ENCODE measurements around the gene CYP2A6. TPM values are rescaled to one million over a fixed set of nuclear protein-coding genes. Genes with fewer than 3 reads are reported as not detected.

Gene CYP2A6
- total RNA-seq, 1 donor from 2014 or later = not detected

- Mint-ChIP-seq H3K9me3 (no peaks in the 10 kb centered on the region), H3K27me3 (no peaks in the 10 kb centered on the region), H3K4me1 (peaks cover 67% of the 10 kb centered on the region), H3K27ac (peak within 1 kb of the TSS; percentile 99), H3K36me3 (ENCODE audit: low read depth) (peaks cover 63% of the 10 kb centered on the region), H3K4me3 (peak within 1 kb of the TSS; percentile 95)
- TF ChIP-seq, protein P1, sequence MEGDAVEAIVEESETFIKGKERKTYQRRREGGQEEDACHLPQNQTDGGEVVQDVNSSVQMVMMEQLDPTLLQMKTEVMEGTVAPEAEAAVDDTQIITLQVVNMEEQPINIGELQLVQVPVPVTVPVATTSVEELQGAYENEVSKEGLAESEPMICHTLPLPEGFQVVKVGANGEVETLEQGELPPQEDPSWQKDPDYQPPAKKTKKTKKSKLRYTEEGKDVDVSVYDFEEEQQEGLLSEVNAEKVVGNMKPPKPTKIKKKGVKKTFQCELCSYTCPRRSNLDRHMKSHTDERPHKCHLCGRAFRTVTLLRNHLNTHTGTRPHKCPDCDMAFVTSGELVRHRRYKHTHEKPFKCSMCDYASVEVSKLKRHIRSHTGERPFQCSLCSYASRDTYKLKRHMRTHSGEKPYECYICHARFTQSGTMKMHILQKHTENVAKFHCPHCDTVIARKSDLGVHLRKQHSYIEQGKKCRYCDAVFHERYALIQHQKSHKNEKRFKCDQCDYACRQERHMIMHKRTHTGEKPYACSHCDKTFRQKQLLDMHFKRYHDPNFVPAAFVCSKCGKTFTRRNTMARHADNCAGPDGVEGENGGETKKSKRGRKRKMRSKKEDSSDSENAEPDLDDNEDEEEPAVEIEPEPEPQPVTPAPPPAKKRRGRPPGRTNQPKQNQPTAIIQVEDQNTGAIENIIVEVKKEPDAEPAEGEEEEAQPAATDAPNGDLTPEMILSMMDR (IDR thresholded peaks at IDR 0.05) = no peak
- intact Hi-C loops (cut with micrococcal nuclease) = loop anchor here (1.0 to 5.0 kb wide), 8 partner anchors 8 to 464 kb away; partner anchors contain the start of genes COQ8B, NUMBL, SERTAD3 and SNRPA
- ChIA-PET CTCF (interaction anchor here (0.6 to 3.0 kb wide), 6 partner anchors 8 to 136 kb away, joined by 3 to 18 read pairs (median 4); partner anchors contain the start of genes ACTMAP and RAB4B), POLR2A (interaction anchor here (0.6 to 9.6 kb wide), 24 partner anchors 9 to 1394 kb away, joined by 3 to 287 read pairs (median 7); partner anchors contain the start of genes ACTMAP, AKT2, COQ8B and ITPKC)
- peak; percentile 80 for ATAC-seq (ENCODE audit: low read depth)
- peak; percentile 100 for DNase-seq
These were observed 51.3 kb downstream of the CYP2A6 start, which contains the start of gene EGLN2 for GRCh38 chr19:40798683-40799557. TSS of gene EGLN2 (plus strand) at chr19:40799191. CDS start at chr19:40800573, 1,382 bp downstream.

GRCh38 chr19:40797963-40798682 lies 52.1 kb downstream of the CYP2A6 start:
- intact Hi-C loops (cut with micrococcal nuclease) = loop anchor here (1.0 to 5.0 kb wide), 8 partner anchors 9 to 465 kb away; partner anchors contain the start of genes COQ8B, NUMBL, SERTAD3 and SNRPA
- H3K36me3 Mint-ChIP-seq (ENCODE audit: low read depth) = peaks cover 59% of the 10 kb centered on the region
- H3K9me3 Mint-ChIP-seq = no peaks in the 10 kb centered on the region
- CTCF ChIA-PET = interaction anchor here (0.6 to 3.0 kb wide), 6 partner anchors 8 to 135 kb away, joined by 3 to 18 read pairs (median 4); partner anchors contain the start of genes ACTMAP and RAB4B
- POLR2A ChIA-PET = interaction anchor here (0.6 to 9.6 kb wide), 22 partner anchors 10 to 1393 kb away, joined by 3 to 287 read pairs (median 8); partner anchors contain the start of genes ACTMAP, AKT2, COQ8B and ITPKC
- H3K27me3 Mint-ChIP-seq = no peaks in the 10 kb centered on the region
- ATAC-seq (ENCODE audit: low read depth) (peak; percentile 38), DNase-seq (peak; percentile 57)
- H3K4me3 Mint-ChIP-seq = peak overlapping the region; percentile 95
- peaks cover 59% of the 10 kb centered on the region for H3K4me1 Mint-ChIP-seq
- peak overlapping the region; percentile 99 for H3K27ac Mint-ChIP-seq
- TF ChIP-seq, protein P1 (IDR thresholded peaks at IDR 0.05) = no peak

DNA sequence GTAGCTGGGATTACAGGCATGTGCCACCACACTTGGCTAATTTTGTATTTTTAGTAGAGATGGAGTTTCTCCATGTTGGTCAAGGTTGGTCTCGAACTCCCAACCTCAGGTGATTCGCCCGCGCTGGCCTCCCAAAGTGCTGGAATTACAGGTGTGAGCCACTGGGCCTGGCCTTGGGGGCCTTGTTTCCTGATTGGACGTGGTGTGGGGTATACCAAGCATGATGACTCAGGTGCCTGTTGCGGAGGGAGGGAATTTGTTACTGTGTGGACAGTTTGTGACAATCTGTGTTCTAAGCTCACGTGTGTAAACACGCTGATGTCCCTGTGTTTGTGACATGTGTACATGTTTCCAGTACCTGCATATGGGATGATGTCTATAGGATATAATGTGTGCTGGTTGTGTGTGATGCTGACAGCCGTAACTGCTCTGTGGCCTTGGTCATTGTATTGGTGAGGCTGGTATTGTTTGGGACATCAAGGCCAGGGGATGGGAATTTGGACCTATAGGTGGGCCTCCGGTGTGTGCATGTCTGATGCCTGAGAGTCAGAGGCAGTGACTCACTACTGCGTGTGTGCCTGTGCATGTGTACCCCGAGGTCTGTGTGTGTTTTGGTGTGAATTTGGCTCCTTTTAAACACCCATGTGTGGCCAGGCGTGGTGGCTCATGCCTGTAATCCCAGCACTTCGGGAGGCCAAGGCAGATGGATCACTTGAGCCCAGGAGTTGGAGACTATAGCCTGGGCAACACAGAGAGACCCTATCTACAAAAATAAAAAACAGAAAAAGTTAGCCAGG lies 52.9 kb downstream of the CYP2A6 start:
- POLR2A ChIA-PET = interaction anchor here (0.6 to 9.6 kb wide), 8 partner anchors 11 to 134 kb away, joined by 3 to 287 read pairs (median 10); partner anchors contain the start of genes ACTMAP, COQ8B, ITPKC and MIA
- ATAC-seq (ENCODE audit: low read depth) (no peak), DNase-seq (no peak)
- TF ChIP-seq, protein P1 (IDR thresholded peaks at IDR 0.05) = no peak
- Mint-ChIP-seq H3K27me3 (no peaks in the 10 kb centered on the region), H3K9me3 (no peaks in the 10 kb centered on the region), H3K4me3 (peak overlapping the region; percentile 58), H3K4me1 (peaks cover 57% of the 10 kb centered on the region), H3K27ac (peak overlapping the region; percentile 99), H3K36me3 (ENCODE audit: low read depth) (peaks cover 58% of the 10 kb centered on the region)
- intact Hi-C loops (cut with micrococcal nuclease) = loop anchor here (5.0 kb wide), 2 partner anchors 190 to 355 kb away; partner anchors contain the start of gene SERTAD3
- CTCF ChIA-PET = interaction anchor here (1.0 to 3.0 kb wide), 3 partner anchors 9 to 75 kb away, joined by 3 to 18 read pairs (median 6); partner anchors contain the start of gene RAB4B

Other genes with a start within 250 kb of the CYP2A6 start
- 57.2 and 75.1 TPM in 2 replicates for gene LTBP4, start 249.1 kb downstream of the CYP2A6 start, total RNA-seq
- 4.4 and 11.8 TPM in 2 replicates for gene NUMBL, start 159.8 kb downstream of the CYP2A6 start, total RNA-seq
- 34.4 and 38.5 TPM in 2 replicates for gene COQ8B, start 133.6 kb downstream of the CYP2A6 start, total RNA-seq
- 13.0 and 13.3 TPM in 2 replicates for gene ITPKC, start 133.3 kb downstream of the CYP2A6 start, total RNA-seq
- gene ACTMAP, start 100.0 kb downstream of the CYP2A6 start, total RNA-seq = 8.5 and 12.7 TPM in 2 replicates
- gene SNRPA, start 99.2 kb downstream of the CYP2A6 start, total RNA-seq = 138 TPM in 2 replicates
- 1.1 and 1.4 TPM in 2 replicates for gene MIA, start 74.9 kb downstream of the CYP2A6 start, total RNA-seq
- gene RAB4B, start 72.2 kb downstream of the CYP2A6 start, total RNA-seq = 90.6 and 98.1 TPM in 2 replicates
- gene EGLN2, start 51.3 kb downstream of the CYP2A6 start, total RNA-seq = 136 and 147 TPM in 2 replicates
- not detected in 2 replicates for gene CYP2A7, start 31.8 kb upstream of the CYP2A6 start, total RNA-seq
- gene CYP2B6, start 140.8 kb upstream of the CYP2A6 start, total RNA-seq = not detected in 2 replicates
- gene CYP2A13, start 238.0 kb upstream of the CYP2A6 start, total RNA-seq = not detected in 2 replicates